ENCODE measurements around the gene DHX36.

Gene DHX36

GRCh38 chr3:154275965-154276364 lies 48.3 kb downstream of the DHX36 start:
- no peak for DNase-seq

- no peak for DNase-seq
Measured at GRCh38 chr3:154275292-154275691, 49.0 kb downstream of the DHX36 start.

- no peak for DNase-seq
Measured at GRCh38 chr3:154274348-154274747, 49.9 kb downstream of the DHX36 start.

- DNase-seq, result no peak
Measured at GRCh38 chr3:154273381-154273780, 50.9 kb downstream of the DHX36 start.

- DNase-seq, result no peak
Measured at GRCh38 chr3:154254527-154254926, 69.8 kb downstream of the DHX36 start.

- DNase-seq, result peak; percentile 65
Measured at GRCh38 chr3:154252759-154253638, 71.3 kb downstream of the DHX36 start.

GRCh38 chr3:154251610-154252009 lies 72.7 kb downstream of the DHX36 start:
- no peak for DNase-seq

- DNase-seq, result no peak
Measured at GRCh38 chr3:154250291-154250690, 74.0 kb downstream of the DHX36 start.

- no peak for DNase-seq
Measured at GRCh38 chr3:154247806-154248415, 76.4 kb downstream of the DHX36 start.

- no peak for DNase-seq
Measured at GRCh38 chr3:154244644-154245043, 79.6 kb downstream of the DHX36 start.

GRCh38 chr3:154243353-154243752 lies 80.9 kb downstream of the DHX36 start:
- DNase-seq, result no peak

- DNase-seq, result no peak
Measured at GRCh38 chr3:154242766-154243165, 81.5 kb downstream of the DHX36 start.

- DNase-seq, result no peak
Measured at GRCh38 chr3:154241496-154241895, 82.8 kb downstream of the DHX36 start.

GRCh38 chr3:154240235-154240634 lies 84.1 kb downstream of the DHX36 start:
- no peak for DNase-seq

- DNase-seq, result no peak
Measured at GRCh38 chr3:154236331-154236730, 88.0 kb downstream of the DHX36 start.

GRCh38 chr3:154235330-154235729 lies 89.0 kb downstream of the DHX36 start:
- DNase-seq, result no peak

GRCh38 chr3:154229217-154229590 lies 95.1 kb downstream of the DHX36 start:
- DNase-seq, result no peak

- DNase-seq, result no peak
Measured at GRCh38 chr3:154228561-154229216, 95.6 kb downstream of the DHX36 start.

- no peak for DNase-seq
Measured at GRCh38 chr3:154227531-154227930, 96.8 kb downstream of the DHX36 start.

- DNase-seq, result no peak
Measured at GRCh38 chr3:154225536-154225935, 98.8 kb downstream of the DHX36 start.

- DNase-seq, result no peak
Measured at GRCh38 chr3:154224866-154225265, 99.4 kb downstream of the DHX36 start.

GRCh38 chr3:154224366-154224765 lies 99.9 kb downstream of the DHX36 start:
- DNase-seq, result no peak

- no peak for DNase-seq
Measured at GRCh38 chr3:154223519-154223918, 100.8 kb downstream of the DHX36 start.

Measured in activated CD4-positive, alpha-beta T cell treated with anti-CD3 and anti-CD28 coated beads, Interleukin-2, amount 50 U/mL, for 1 hour (primary cell).